ENCODE results near the gene AUNIP.

DNA sequence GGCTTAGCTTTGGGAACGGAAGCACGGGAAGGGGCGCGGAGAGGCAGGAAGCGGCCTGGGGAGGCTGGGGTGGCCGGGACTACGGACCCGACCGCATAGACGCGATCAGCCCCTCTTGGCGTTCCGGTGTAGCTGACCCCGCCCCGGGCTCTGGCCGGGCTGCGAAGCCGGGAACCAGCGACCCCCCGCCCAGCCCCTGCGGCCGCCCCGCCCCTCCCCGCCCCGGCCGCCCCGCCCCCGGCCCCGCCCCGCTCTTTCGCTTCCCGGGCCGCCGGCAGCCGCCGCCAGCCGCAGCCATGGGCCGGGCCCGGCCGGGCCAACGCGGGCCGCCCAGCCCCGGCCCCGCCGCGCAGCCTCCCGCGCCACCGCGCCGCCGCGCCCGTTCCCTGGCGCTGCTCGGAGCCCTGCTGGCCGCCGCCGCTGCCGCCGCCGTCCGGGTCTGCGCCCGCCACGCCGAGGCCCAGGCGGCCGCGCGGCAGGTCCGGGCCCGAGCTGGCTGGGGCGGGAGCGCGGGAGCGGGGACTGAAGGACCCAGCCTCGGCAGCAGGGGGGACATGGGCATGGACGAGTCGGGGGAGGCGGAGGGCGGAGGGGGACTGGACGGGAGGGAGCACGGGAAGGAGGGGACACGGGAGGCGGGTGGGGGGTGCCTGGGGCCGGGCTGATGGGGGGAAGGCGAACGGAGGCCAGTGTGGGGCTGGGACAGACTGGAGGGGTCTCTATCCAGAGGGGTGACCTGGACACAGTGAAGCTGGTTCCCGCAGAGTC lies 59.1 kb downstream of the AUNIP start, which contains the start of gene SELENON:
- TF ChIP-seq, protein P1, sequence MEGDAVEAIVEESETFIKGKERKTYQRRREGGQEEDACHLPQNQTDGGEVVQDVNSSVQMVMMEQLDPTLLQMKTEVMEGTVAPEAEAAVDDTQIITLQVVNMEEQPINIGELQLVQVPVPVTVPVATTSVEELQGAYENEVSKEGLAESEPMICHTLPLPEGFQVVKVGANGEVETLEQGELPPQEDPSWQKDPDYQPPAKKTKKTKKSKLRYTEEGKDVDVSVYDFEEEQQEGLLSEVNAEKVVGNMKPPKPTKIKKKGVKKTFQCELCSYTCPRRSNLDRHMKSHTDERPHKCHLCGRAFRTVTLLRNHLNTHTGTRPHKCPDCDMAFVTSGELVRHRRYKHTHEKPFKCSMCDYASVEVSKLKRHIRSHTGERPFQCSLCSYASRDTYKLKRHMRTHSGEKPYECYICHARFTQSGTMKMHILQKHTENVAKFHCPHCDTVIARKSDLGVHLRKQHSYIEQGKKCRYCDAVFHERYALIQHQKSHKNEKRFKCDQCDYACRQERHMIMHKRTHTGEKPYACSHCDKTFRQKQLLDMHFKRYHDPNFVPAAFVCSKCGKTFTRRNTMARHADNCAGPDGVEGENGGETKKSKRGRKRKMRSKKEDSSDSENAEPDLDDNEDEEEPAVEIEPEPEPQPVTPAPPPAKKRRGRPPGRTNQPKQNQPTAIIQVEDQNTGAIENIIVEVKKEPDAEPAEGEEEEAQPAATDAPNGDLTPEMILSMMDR (IDR thresholded peaks at IDR 0.05; ENCODE audit: low read length) = no peak
- no peak for TF ChIP-seq EZH2 (IDR thresholded peaks at IDR 0.05; ENCODE audit: borderline replicate concordance, low read length)
